T-helper 9 cell (primary cell): ENCODE results near the gene VWA8.

Experiments used
- DNase-seq: peaks from one replicate; pipeline ENCODE4 v3.0.0-alpha.2; 2020

Gene VWA8

DNA sequence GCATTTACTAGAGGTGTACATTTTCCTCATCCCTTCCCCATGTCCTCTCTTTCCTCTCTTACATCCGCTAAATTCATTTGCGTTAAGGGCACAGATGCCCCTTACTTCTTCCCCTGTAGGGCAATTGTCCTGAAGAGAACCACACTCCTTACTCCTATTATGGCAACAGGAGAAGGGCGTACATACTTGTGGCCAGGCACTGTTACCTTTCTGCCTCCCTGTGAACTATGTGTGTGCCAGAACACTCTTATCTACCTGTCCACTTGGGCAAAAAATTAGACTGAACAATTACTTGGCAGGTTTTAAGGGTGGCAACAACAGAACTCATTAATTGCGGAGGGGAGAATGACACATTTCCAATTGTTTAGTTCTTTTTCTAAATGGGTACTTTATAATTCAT, 351.1 kb downstream of the VWA8 start:
- no peak for DNase-seq

DNA sequence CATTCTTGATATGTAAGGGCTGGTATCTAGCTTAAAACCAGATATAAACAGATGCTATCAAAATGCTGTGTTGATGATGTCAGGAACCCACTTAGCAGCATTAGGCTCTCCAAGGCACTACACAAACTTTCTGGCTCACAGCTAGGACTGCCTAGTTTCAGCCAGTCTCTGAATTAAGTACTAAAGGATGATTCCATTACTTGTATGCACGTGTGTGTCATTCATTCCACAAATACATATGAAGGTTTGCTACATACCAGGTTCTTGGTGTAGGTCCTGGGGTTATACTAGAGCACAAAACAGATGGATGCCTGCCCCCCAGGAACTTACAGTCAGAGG, 352.1 kb downstream of the VWA8 start:
- no peak for DNase-seq

DNA sequence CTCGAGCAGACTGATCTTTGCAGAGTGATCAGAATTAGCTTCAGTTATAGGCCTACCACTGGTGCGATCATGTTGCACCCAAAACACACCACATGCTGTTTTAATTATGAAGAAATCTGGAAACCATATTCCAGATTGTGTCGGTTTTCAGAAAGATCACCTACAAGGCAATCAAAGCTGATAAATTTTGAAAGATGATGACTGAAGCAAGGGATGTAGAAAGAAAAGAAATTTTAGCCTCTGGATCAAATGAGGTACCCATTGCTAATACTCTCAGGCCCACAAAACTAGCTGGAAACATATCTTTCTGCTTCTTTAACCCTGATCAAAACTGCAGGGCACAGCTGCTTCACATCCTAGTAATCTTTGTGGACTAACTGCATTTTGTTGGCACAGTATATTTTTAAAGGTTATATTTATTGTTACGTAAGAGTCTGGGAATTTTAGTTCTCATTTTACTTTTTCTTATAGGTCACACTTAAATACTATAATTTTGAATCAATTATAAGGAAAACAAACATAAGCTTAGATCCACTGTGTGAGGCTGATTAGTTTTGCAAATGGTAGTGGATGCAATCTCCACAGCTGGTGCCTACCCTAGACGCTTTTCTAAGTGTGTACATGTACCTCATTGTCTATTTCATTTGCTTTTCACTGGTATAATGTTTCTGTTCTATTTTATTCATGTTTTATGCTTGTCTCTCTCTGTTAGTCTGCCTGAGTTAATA, 352.6 kb downstream of the VWA8 start:
- DNase-seq = no peak

DNA sequence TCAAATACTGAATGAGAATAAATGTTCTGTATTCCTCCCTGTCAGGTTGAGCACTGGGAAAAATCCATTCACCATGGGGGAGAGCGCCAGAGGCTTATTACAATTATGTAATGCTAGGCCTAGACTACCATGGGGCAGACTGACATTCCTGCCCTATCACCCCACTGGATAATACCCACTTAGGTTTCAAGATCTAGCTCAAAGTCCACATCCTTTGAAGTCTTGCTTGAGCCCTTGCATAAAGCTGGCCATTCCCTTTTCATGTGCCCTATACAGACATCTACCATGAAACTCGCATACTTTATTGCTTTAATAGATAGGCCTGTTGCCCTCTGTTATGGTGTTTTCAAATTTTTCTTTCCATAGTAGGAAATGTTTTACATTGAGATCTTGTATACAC, 354.3 kb downstream of the VWA8 start:
- no peak for DNase-seq

DNA sequence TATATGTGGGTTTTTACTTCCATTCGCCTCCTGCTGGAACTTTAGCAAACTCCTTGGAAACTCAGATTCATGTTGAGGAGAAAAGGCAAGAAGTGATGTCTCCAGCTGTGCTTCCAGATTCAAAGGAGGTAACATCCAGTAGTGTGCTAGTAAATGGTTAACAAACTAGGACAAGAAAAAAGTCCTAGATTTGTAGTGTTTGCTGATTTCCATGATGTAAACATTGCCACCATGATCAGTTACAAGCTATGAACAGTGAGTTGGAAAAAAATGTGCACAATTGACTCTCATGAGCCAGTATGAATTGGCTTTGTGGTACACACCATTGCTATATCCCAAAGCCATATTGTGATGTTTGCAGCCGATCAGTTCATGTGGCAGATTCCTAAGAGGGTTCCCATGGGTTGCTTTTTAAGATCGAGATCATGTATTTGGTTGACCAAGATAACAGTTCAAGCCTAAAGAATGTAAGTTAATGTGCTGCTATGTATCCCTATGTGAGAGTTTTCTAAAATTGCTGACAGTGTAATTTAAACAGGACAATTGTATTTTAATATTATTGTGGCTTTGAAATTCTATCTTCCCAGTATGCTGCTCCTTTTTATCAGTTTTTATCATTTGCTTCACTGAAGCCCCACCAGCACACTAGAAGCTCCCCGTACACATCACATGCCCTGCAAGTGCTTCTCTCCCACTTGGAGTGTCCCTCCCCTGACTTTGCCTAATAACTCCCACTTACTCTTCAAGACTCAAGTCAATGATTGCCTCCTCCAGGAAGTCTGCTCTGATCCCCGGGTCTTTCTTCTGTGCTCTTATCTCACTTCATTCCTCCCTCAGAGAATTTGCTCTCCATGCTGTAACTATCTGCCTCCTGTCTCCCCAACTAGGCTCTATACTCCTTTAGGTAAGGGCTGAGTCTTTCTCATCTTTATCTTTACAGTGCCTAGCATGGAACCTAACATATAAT, 355.3 kb downstream of the VWA8 start:
- DNase-seq = no peak

DNA sequence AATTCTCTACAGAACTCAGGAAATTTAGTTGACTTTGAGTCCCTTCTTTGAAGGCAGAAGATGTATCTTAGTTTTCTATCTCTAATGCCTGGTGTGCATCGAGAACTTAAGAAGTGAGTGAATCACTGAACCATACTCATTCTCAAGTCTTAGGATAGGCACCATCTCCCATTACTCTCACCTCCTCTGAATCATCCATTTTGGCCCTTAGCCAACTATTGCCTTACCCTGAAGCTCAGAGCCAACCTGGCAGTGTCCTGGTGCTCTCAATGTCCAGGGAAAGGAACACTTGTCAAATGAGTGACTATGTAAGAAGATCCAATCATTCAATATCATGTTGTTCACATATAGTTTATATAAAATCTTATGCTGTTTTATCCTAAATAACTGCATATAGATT, 357.0 kb downstream of the VWA8 start:
- no peak for DNase-seq

DNA sequence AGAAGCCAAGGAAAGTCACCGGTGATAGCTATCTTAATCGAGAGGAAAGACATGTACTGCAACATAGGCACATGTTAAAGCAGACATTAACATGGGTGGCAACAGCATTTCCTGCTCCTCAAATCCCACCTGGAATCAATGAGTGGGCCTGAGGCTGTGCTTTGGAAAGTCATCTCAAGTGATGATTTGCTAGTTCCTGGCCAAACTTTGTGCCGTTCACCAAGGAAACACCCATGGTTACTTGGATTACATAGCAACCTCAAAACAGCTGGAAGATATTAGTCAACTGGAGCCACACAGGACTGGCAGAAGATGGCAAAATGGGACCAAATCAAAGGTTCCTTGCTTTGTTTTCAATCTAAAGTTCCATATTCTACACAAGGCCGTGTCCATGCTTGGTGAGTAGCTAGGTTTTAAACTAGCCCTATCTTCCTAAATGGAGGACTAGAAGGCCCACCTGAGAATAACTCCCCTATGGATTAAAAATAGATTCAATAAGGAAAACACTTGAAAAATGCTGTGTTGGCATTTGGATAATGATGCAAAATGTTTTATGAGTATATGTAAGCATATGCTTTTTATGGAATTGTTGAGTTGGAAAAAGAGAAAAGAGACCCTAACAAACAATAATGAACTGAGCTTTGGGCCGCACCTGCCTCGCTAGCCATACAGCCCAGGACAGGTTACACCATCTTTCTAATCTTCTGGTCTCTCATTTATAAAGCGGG, 359.0 kb downstream of the VWA8 start:
- DNase-seq = no peak

DNA sequence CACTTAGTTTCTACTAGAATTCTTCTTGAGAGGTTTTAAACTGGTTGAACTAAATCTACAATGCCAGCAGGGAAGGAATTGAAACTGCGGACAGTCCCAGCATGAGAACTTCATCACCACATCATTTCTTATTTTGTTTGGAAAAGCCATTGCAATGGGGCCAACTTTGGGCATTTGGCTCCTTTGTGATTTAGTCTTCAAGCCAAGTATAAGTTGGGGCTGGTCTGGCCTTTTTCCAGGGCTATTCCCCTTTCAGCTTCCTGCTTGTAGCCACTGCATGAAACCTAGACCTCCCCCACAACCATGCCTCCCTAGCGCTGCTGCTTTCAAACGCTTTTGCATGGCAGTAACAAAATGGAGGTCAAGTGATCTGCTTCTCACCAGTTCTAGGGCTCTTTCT, 361.3 kb downstream of the VWA8 start:
- DNase-seq = no peak

DNA sequence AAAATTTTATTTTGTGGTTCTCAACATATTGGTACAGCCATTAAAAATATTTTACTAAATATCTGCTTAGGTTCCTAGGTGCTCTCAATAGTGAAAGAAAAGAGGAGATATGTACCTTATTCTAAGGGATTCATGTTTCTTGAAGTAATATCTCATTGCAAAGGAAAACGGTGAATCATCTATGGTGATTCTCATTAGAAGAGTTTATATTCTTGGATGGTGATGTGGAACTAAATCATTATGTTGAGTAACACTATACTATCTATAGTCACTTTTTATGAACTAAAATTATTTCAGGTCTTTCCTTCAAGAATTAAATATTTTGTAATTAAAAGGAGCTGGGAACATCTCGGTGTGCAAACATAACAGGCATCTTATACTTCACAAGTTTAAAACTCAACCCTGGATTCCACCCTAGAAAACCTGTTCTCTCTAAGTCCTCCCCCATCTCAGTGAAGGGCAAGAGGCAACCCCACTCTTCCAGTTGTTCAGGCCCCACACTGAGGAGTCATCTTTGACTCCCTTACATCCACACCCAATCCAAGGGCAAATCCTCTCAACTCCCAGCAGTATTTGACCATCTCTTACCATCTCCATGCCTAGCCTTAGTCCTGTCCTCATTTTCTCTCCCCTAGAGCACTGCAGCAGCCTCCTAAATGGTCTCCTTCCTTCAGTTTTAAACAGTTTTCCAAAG, 363.4 kb downstream of the VWA8 start:
- DNase-seq = no peak

DNA sequence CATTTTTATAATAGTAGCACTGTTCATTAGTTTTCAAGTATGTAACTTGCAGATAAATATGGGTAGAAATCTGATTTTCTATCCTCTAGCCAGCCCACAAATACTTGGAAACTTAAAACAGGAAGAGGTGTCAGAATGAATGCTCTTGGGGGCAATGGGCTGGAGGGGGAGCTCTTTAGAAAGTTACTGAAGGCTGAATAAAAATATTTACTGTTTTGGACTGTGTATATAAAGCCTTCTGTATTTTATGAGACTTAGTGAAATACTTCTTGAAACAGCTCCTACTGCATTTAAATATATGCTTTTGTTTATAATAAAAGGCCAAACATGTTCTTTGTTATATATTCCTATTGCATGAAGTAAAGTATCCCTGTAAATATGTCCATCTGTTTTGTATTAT, 364.7 kb downstream of the VWA8 start:
- no peak for DNase-seq

DNA sequence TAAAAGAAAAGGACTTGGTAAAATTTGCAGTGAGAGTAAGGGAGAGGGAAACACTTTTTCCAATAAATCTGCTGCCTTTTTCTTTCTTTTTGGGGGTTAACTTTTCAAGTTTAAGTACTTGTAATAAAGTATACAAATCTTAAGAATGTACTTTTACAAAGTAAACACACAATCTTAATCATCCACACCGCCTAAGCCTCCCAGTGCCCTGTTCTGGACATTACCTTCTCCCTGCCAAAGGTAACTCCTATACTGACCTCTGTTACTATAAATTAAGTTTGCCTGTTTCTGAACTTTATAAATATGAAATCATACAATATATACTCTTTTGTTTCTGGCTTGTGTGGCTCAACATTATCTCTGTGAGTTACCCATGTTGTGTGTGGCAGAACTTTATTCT, 365.6 kb downstream of the VWA8 start:
- no peak for DNase-seq

DNA sequence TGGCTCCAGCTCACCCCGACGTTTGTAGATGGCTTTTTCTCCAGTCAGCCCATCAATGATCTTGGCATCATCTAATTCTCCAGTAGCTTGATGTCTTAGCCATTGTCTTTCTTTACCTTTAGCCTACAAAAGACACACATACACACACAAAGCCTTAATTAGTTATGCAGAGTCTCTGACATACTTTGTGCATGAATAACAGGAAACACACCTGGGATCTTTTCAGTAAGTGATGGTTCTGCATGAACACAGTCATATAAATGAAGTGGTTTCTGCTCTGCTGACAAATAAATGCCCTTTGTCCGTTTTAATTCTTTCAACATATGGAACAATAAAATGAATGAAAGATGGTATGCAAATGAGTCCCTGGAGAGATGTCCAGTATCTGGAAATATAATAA, 370.3 kb downstream of the VWA8 start:
- DNase-seq = no peak

DNA sequence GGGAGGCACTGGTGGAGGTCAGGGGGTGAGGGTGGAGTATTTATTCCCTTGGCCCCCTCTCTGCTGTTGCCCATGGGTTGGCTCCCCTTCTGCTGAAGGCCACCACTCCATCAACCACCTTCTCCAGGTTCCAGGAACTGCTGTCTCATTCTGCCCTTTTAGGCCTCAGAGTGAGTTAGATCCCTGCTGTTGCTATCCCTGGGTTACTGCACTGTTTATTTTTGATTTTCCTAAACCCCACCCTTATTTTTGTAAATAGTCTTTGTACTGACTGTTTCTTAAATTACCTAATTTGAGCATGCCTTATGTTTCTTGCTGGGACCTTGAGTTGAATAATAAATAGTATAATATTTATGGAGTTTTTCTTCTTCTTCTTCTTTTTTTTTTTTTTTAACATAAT, 370.8 kb downstream of the VWA8 start:
- DNase-seq = no peak

DNA sequence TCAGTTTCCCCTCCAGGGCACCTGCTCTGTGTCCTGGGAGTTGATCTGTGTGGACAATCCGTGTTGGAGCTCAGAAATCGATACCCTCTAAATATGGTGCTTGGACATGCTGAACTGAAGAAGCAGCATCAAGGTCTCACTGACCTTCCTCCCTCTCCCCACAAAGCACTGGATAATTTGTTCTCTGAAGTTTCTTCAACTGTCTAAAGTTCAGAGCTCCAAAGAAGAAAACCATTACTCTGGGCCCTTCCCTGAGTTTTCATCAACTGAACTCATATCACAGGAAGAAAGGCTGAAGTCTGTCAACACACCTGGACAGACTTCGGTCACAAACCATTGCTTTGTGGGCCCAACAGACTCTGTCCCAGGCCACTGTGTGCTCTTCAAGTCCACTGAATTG, 371.5 kb downstream of the VWA8 start:
- no peak for DNase-seq

DNA sequence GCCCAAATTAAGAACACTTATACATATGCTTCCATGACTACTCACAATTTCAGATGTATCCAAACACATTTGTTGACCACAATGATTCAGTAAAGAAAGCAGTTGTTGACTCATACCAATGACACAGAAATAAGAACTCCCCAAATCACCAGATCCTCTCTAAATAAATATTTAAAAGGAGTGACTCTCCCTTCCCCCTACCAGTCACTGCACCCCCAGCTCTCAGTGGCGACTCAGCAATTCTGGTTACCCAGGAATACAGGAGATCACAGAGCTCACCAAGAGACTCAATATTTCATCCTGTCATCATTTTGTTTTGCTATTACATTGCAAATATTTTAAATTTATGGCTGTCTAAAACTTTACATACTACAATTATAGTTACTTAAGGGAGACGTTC, 372.0 kb downstream of the VWA8 start:
- DNase-seq = no peak

DNA sequence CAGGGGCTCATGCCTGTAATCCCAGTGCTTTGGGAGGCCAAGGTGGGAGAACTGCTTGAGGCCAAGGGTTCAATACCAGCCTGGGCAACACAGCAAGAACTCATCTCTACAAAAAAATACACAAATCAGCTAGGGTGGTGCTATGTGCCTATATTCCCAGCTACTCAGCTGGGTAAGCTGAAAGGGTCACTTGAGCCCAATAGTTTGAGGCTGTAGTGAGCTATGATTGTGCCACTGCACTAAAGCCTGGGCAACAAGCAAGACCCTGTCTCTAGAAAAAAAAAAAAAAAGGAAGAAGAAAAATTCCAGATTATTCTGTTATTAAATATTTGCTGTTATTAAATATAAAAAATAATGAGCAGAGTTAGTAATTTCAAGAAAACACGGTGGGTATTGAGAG, 372.5 kb downstream of the VWA8 start:
- no peak for DNase-seq

DNA sequence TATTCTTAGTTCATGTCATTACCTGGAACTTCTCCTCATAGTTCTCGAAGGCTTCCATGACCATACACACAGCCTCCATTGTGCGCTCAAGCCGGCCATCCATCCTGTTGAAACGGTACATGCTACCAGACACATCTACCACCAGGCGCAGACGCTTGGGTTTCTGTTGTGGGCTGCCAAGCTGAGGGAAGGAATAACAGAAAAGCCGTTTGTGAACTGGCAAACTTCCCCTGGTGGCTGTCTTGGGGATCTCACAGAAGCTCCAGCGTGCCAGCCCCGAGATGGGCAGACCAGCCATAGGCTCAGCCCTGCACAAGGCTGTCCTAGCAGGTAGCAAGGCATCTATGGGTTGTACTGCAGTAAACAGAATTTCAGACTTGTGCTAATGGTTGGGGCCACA, 373.4 kb downstream of the VWA8 start:
- DNase-seq = no peak

DNA sequence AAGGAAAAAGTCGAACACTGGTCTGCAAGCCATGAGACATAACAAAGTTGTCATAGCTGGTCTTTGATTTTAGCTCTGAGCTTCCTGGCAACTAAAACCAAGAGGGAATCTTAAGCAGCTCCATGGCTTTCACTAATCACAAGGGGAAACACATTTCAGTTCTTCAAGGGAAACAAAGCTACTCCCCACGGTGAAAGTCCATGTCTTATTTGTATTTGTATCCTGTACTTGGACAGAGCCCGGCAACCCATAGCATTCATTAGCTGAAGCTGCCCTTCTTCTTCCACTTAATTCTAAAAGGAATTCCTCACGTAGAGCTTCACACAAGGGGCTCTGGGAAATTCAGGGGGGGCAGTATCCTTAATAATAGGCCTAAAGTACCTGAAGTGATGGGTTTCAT, 374.7 kb downstream of the VWA8 start:
- DNase-seq = no peak

DNA sequence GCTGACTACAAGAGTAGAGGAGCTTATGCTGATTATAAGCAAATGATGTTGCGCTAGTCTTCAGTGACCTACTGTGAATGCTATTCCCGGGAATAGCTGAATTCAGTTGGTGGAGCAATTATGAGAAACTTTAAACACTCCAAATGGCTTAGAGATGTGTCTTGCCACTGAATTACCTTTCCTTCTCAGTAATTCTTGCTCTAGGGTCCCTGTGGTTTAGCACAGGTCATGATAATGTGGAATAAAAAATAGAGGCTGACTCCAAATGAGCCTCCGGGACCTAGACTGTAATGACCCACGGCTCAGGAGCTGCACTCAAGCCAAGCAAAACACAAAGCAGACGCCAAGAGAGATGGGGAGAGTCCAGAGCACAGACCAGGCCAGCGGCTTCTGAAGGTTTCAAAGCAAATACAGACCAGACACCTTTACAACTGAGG, 378.9 kb downstream of the VWA8 start:
- DNase-seq = no peak

DNA sequence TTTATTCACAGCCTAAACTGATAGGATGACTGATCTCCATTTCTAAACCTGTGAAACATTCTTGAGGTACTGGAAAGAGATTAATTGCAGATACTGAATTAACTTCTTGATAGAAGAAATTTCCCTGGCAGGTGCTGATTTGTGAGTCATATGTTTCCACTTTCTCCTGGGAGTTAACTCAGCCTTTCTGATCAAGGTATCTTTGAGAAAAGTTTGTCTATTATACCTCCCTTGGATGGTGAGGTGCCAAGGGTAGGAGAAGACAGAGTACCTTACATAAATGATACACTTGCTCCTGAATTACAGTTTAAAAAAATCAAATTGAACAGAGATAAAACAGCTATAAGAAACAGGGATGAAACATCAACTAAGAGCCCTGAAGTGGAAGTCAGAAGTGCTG, 380.6 kb downstream of the VWA8 start:
- DNase-seq = no peak

DNA sequence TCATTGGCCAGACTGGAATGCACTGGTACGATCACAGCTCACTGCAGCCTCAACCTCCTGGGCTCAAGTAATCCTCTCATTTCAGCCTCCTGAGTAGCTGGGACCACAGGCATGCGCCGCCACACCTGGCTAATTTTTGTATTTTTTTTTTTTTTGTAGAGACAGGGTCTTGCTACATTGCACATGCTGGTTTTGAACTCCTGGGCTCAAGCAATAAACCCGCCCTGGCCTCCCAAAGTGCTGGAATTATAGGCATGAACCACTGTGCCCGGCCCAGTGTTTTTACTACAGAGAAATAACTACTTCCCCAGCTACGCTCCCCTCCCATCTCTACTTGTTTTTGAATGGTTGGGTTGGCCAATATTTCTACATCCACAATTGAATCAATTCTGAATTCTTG, 381.0 kb downstream of the VWA8 start:
- no peak for DNase-seq

DNA sequence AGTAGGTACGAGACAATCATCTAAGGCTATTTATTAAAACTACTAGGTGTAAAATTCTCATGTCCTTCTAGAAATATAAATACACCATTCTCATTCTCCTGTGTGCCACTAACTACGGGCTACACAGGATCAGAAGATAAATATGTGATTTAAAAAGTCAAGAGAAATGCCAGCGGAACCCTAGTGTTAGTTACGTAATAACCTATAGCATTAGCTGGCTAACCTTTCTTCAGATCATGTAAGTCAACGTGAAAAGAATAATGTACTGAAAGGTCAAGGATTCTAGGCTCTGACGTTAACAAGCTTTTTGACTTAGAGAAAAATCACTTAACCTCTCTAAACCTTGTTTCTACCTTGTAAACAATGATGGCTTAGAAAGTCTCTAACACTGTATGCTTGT, 381.7 kb downstream of the VWA8 start:
- no peak for DNase-seq

DNA sequence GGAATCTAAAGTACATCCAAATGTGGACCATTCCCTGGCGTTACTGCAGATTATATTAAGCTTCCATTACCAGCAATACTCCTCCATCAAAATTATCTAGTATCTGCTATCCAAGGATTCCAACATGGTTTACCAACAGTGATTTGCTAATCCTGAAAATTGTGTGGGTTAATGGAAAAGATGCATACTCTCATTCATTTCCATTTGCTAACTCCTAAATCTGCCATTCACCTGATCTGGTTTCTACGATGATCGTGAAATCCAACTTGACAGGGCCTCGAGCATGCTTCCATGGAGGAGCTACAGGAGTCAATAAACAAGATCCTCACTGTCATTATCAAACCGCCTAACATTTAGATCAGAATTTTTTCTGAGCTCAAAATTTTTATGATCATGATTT, 382.5 kb downstream of the VWA8 start:
- DNase-seq = no peak
